GM12891 (cell line): ENCODE measurements around the gene PPP1R27.

Source experiments
- DNase-seq: peaks from one replicate; pipeline ENCODE4 v3.0.0; 2011; ENCODE audit warnings: low spot score; ENCODE audit not compliant: insufficient read length
- FAIRE-seq: peaks from 2 replicates; lab custom pipeline; 2011; peaks lifted over from hg19 to GRCh38; lab: Jason Lieb, UNC
- PAX5 ChIP-seq: IDR thresholded peaks from 2 replicates; pipeline ENCODE4 v1.6.1; 2011; ENCODE audit warnings: low read length, moderate library complexity, mild to moderate bottlenecking; ENCODE audit not compliant: insufficient read depth, severe bottlenecking
- POLR2A ChIP-seq: IDR thresholded peaks from 2 replicates; pipeline ENCODE4 v1.6.1; 2011; ENCODE audit warnings: low read depth, low read length, control low read depth
- POLR2AphosphoS5 ChIP-seq: IDR thresholded peaks from 2 replicates; pipeline ENCODE4 v1.6.1; 2011; ENCODE audit warnings: low read depth, low read length, control low read depth
- POU2F2 ChIP-seq: IDR thresholded peaks from 2 replicates; pipeline ENCODE4 v1.6.1; 2011; ENCODE audit warnings: low read depth, mild to moderate bottlenecking, control low read depth, low read length, moderate library complexity
- SPI1 ChIP-seq: IDR thresholded peaks from 2 replicates; pipeline ENCODE4 v1.6.1; 2011; ENCODE audit warnings: low read depth, low read length, control low read depth
- TAF1 ChIP-seq: IDR thresholded peaks from 2 replicates; pipeline ENCODE4 v1.6.1; 2011; ENCODE audit warnings: low read depth, low read length, control low read depth

The PPP1R27 gene

GRCh38 chr17:81821147-81821546 lies 13.7 kb downstream of the PPP1R27 start:
- DNase-seq (no peak), FAIRE-seq (no peak)
- no peak for TF ChIP-seq POLR2A
- no peak for TF ChIP-seq SPI1
- no peak for TF ChIP-seq PAX5
- TF ChIP-seq POLR2AphosphoS5 = no peak
- TF ChIP-seq TAF1 = no peak
- no peak for TF ChIP-seq POU2F2

DNA sequence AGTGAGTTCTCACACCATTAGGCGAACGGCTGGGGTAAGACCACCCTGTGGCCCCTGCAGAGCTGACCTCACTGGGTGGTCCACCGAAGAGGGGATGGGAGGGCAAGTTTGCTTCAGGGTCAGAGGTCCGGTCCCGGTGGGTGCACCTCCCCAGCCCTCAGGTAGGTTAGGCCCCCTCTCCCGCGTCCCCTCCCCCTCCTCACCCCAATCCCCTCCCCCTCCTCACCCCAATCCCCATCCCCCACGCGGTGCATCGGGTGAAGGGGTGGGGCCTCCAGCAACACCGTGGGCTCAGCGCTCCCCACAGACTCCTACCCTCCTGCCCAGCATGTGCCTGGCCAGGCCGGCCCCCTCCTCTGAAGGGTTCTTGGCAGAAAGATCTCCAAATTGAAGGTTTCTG lies 15.1 kb downstream of the PPP1R27 start:
- no peak for DNase-seq
- FAIRE-seq = no peak
- no peak for TF ChIP-seq POLR2AphosphoS5
- TF ChIP-seq TAF1 = no peak
- TF ChIP-seq POU2F2 = no peak
- no peak for TF ChIP-seq SPI1
- TF ChIP-seq POLR2A = no peak
- no peak for TF ChIP-seq PAX5

DNA sequence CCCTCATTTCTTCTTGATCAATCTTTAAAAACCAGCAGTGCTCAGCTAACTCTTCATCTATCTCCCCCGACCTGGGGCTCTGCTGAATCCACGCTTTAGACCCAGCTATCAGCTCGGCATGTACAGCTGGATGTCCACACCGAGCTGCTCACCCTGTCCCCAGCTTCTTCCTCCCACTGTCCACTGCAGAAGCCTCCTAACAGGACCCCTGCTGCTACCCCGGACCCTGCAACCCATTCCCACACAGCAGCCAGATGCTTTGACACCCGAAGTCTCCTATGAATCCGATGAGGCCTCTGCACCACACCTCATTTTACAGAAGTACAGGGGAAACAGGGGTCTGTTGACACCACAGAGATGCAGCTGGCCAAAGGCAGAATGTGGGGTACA lies 17.1 kb downstream of the PPP1R27 start:
- FAIRE-seq (no peak), DNase-seq (no peak)
- no peak for TF ChIP-seq TAF1
- no peak for TF ChIP-seq POLR2AphosphoS5
- TF ChIP-seq POLR2A = no peak
- TF ChIP-seq PAX5 = no peak
- no peak for TF ChIP-seq SPI1
- TF ChIP-seq POU2F2 = no peak

- TF ChIP-seq POLR2AphosphoS5 (no peak), POLR2A (no peak), PAX5 (no peak), SPI1 (no peak), TAF1 (no peak), POU2F2 (no peak)
- FAIRE-seq (no peak), DNase-seq (no peak)
Measured at GRCh38 chr17:81815646-81815986, 19.2 kb downstream of the PPP1R27 start.

GRCh38 chr17:81814748-81815645 lies 19.9 kb downstream of the PPP1R27 start:
- DNase-seq (no peak), FAIRE-seq (no peak)
- TF ChIP-seq TAF1 (no peak), POU2F2 (no peak), PAX5 (no peak), POLR2AphosphoS5 (no peak), POLR2A (no peak), SPI1 (no peak)

DNA sequence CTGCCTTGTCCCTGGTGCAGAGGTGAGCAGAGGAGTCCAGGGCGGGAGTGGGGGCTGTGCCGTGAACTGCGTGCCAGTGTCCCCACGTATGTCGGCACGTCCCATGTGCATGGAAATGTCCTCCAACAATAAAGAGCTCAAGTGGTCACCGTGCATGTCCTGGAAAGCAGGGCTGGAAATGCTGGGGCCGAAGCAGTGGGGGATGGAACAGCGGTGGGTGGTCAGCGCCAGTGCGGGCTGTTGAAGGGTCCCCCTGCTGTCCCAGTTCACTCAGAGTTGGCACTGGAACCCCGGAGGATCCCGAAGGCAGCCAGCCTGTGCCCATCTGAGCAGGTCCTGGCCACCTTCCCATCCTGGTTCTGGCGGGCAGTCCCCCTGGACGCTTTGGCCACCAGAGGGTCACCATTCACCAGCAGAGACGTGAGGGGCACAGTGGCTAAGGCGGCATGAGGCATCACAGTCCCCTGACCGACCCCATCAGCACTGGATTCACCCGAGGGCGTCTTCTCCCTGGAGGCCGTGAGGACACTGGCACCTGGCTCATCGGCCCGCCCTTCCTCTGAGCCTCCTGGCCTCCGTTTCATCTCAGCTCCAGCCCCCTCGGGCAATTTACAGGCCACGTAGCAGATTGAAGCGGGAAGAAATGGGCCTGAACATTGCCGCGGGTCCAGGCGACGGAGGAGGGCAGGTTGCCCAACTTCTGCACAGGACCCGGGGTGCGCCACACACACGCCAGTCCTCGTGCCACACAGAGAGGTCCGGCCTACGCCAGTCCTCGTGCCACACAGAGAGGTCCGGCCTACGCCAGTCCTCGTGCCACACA lies 20.8 kb downstream of the PPP1R27 start:
- DNase-seq = no peak
- TF ChIP-seq POLR2AphosphoS5 (no peak), PAX5 (no peak), POU2F2 (no peak), SPI1 (no peak), TAF1 (no peak), POLR2A (no peak)
- no peak for FAIRE-seq

- FAIRE-seq (no peak), DNase-seq (no peak)
- TF ChIP-seq SPI1 = no peak
- no peak for TF ChIP-seq POLR2A
- no peak for TF ChIP-seq PAX5
- TF ChIP-seq POLR2AphosphoS5 = no peak
- no peak for TF ChIP-seq TAF1
- no peak for TF ChIP-seq POU2F2
Measured at GRCh38 chr17:81813371-81813684, 21.5 kb downstream of the PPP1R27 start.

- no peak for FAIRE-seq
- no peak for DNase-seq
- TF ChIP-seq POLR2A (no peak), POU2F2 (no peak), POLR2AphosphoS5 (no peak), PAX5 (no peak), SPI1 (no peak), TAF1 (no peak)
Measured at GRCh38 chr17:81812571-81813370, 22.1 kb downstream of the PPP1R27 start.
